GM12865 (cell line): ENCODE measurements around the gene CENPA.

Experiments used
- DNase-seq: peaks from one replicate; pipeline ENCODE4 v3.0.0; 2010; ENCODE audit warnings: low read depth
- H3K4me3 ChIP-seq: 2 replicates; pipeline ENCODE4 v1.5.1; 2011; ENCODE audit warnings: mild to moderate bottlenecking, low read depth, low read length, control low read depth
- TF ChIP-seq, protein P1 (sequence below): IDR thresholded peaks from 2 replicates; pipeline ENCODE4 v1.5.1; 2011; ENCODE audit warnings: low read length, control low read depth, low read depth, inconsistent platforms; ENCODE audit not compliant: insufficient read depth; ENCODE audit errors: missing control alignments

The CENPA gene

DNA sequence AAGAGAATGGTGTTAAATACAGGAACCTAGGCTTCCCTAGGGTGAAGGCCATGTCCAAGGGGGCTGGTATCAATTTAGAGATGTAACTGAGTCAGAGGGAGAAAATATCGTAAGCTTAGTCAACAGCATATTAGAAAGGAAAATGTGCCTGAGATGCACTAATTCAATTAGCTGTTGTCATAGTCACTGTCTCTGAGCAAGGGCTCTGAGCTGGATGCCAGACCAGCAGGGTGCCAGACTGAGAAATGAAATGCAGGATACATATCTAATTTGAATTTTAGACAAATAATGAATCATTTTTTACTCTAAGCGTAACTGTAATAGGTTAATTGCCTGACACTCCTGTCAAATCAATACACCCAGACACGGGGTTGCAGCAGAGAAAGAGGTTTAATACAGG, 33.2 kb upstream of the CENPA start:
- no peak overlapping the region for H3K4me3 ChIP-seq
- no peak for DNase-seq
- TF ChIP-seq, protein P1, sequence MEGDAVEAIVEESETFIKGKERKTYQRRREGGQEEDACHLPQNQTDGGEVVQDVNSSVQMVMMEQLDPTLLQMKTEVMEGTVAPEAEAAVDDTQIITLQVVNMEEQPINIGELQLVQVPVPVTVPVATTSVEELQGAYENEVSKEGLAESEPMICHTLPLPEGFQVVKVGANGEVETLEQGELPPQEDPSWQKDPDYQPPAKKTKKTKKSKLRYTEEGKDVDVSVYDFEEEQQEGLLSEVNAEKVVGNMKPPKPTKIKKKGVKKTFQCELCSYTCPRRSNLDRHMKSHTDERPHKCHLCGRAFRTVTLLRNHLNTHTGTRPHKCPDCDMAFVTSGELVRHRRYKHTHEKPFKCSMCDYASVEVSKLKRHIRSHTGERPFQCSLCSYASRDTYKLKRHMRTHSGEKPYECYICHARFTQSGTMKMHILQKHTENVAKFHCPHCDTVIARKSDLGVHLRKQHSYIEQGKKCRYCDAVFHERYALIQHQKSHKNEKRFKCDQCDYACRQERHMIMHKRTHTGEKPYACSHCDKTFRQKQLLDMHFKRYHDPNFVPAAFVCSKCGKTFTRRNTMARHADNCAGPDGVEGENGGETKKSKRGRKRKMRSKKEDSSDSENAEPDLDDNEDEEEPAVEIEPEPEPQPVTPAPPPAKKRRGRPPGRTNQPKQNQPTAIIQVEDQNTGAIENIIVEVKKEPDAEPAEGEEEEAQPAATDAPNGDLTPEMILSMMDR, result no peak

GRCh38 chr2:26754539-26754938, 31.3 kb upstream of the CENPA start:
- no peak overlapping the region for H3K4me3 ChIP-seq
- TF ChIP-seq, protein P1, result no peak
- DNase-seq, result no peak

DNA sequence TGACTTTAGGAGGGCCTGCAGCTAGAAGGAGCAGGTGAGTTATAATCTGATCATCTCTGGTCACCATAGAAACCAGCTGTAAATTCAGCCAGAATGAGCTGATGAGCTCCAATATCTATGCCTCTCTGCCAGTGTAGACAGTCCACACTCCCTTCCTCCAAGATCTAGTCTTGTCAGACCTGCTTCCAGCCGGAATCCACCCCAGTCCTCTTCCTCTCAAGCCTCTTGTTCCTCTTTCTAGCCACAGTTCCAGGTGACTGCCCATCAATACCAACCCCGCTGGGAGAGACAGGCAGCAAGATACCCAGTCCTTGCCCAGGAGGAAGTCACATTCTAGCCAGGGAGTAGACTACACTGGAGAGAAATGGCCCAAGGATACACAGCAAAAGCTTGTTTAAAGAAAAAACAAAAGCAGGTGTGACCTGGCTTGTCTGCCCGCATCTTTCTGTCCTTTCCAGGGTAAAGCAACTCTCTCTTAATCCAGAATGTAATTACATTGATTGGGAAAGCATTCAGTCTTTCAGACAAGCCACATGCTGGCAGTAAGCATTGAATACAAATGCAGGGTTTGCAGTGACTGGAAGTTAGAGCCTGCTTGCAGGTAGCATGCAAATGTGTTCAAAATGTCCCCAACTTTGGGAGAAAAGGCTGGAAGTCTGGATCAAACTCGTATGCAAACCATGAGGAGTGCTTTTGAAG, 30.7 kb upstream of the CENPA start:
- no peak overlapping the region for H3K4me3 ChIP-seq
- TF ChIP-seq, protein P1, result no peak
- DNase-seq, result peak; percentile 33

GRCh38 chr2:26756337-26756736, 29.5 kb upstream of the CENPA start:
- peak; percentile 51 for DNase-seq
- TF ChIP-seq, protein P1, result no peak
- H3K4me3 ChIP-seq, result no peak overlapping the region

GRCh38 chr2:26757873-26758789, 27.7 kb upstream of the CENPA start:
- H3K4me3 ChIP-seq, result no peak overlapping the region
- DNase-seq, result peak; percentile 87
- TF ChIP-seq, protein P1, result no peak

GRCh38 chr2:26758790-26759321, 27.0 kb upstream of the CENPA start:
- TF ChIP-seq, protein P1, result no peak
- no peak for DNase-seq
- H3K4me3 ChIP-seq, result no peak overlapping the region
